Motor neuron (in vitro differentiated cells): ENCODE measurements around the gene BANF1. TPM values are rescaled to one million over a fixed set of nuclear protein-coding genes. Genes with fewer than 3 reads are reported as not detected.

ENCODE experiments used
- ATAC-seq, 8 experiments: fragments of 200-7000 bp; cut with Tn5 transposase; replicated peaks in 6 of 8; 2 replicates each; pipeline ENCODE4 v1.8.0; 2021; ENCODE audit warnings: mild to moderate bottlenecking in 8 of 8, moderate library complexity in 8 of 8
- H3K27ac ChIP-seq, 2 donors: fragments of 250-450 bp; sonication (Bioruptor Pico); 2 replicates each; pipeline ENCODE4 v1.9.0; 2021; ENCODE audit warnings: antibody characterized with exemption in 2 of 2, mild to moderate bottlenecking in 2 of 2, moderate library complexity in 1 of 2
- H3K4me1 ChIP-seq, 2 donors: fragments of 250-450 bp; sonication (Bioruptor Pico); replicated peaks in 1 of 2; 2 replicates each; pipeline ENCODE4 v1.6.1; 2021; ENCODE audit warnings: antibody characterized with exemption in 2 of 2, mild to moderate bottlenecking in 2 of 2, moderate library complexity in 1 of 2
- H3K4me3 ChIP-seq, 5 donors: fragments of 250-450 bp; sonication (Bioruptor Pico); 2 replicates each; pipeline ENCODE4 v1.9.0; 2021; ENCODE audit warnings: antibody characterized with exemption in 5 of 5, mild to moderate bottlenecking in 5 of 5, moderate library complexity in 4 of 5
- WGBS, 10 experiments: fragments of 450-650 bp; shearing (Covaris generic); methylation state at CpG; one replicate each; pipeline ENCODE4 v1.0.0; 2022; 5-methylcytosine and 5-hydroxymethylcytosine counted together
- in situ Hi-C, 9 experiments: fragments of 400-800 bp; cut with MboI; loops; one replicate each; pipeline ENCODE4 v1.15.0; 2021; ENCODE audit warnings: low sequenced_read_pairs in 9 of 9, low pct_unique_long_range_greater_than_20kb in 2 of 9; ENCODE audit not compliant: unreplicated experiment in 9 of 9
- total RNA-seq, 8 experiments: library from RNA; unstranded; fragments of 300-600 nt; gene quantifications; 2 replicates each; pipeline versions ENCODE4 v1.2.3 to v1.2.4, GENCODE V29; 2022

Gene BANF1
- total RNA-seq, 8 experiments from 2014 or later, result 47.3 to 130 (median 74.7) TPM

DNA sequence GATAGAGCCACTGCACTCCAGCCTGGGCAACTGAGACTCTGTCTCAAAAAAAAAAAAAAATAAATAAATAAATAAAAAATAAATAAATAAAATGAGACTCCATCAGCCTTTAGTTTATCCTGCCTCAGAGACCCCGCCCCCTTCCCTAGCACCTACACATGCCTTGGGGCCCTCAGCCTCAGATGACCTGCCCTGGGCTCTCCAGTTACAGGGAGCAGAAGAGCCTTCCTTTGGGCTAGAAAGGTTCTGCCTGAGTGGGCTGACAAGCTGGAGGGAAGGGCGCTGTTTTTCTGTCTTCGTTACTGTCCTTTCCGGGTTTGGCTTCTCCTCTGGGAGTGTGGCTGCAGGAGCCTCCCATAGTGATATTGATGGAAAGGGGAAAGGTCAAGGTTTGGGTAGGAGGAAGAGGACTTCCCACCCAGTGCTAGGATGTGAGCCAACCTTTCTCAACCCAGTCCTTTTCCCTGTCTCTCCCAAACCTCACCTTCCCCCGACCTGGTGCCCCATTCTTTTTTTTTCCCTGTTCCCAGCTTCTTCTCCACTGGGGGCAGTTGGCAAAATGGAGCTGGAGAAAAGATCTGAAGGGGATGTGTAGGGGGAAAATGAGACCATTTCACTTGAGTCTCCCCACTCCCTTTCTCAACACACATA is 48.4 kb downstream of the BANF1 start:
- no peak for ATAC-seq
- in situ Hi-C loops, result no loop called here
- peak overlapping the region in 2 of 5 donors; percentile 83 to 84 for H3K4me3 ChIP-seq
- H3K4me1 ChIP-seq, result peaks cover 26 to 32% of the 10 kb centered on the region in 2 donors
- WGBS, 10 experiments, result 38 to 100% (median 86%) methylated on average over 1 to 4 of the region's 5 CpGs; no CpG with 5 or more reads in 1 of the 10 experiments
- peak overlapping the region; percentile 90 to 95 for H3K27ac ChIP-seq

DNA sequence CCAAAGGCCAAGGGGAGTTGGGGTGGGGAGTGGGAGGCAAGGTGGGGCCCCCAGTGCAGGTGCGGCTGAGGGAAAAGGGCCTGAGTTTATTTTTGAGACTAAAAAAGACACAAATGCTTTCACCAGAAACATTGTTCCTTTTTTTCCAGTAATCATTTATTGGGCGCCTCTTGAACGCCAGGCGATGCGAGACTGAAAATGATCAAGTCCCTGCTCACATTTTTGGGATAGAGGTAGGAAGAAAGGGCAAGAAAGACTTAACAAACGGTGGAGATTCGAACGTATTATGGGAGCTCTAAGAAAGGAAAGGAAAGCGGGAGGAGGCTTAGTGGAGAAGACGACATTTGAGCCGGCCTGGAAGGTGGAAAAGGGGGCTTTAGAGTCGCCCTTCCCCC is 49.1 kb downstream of the BANF1 start:
- peak overlapping the region; percentile 90 to 95 for H3K27ac ChIP-seq
- peaks cover 26 to 32% of the 10 kb centered on the region in 2 donors for H3K4me1 ChIP-seq
- in situ Hi-C loops, result no loop called here
- peak overlapping the region; percentile 71 to 90 (median 83) for H3K4me3 ChIP-seq
- ATAC-seq, result no peak
- 0 to 60% (median 26%) methylated on average over 1 to 11 of the region's 12 CpGs; no CpG with 5 or more reads in 2 of the 10 experiments for WGBS, 10 experiments

DNA sequence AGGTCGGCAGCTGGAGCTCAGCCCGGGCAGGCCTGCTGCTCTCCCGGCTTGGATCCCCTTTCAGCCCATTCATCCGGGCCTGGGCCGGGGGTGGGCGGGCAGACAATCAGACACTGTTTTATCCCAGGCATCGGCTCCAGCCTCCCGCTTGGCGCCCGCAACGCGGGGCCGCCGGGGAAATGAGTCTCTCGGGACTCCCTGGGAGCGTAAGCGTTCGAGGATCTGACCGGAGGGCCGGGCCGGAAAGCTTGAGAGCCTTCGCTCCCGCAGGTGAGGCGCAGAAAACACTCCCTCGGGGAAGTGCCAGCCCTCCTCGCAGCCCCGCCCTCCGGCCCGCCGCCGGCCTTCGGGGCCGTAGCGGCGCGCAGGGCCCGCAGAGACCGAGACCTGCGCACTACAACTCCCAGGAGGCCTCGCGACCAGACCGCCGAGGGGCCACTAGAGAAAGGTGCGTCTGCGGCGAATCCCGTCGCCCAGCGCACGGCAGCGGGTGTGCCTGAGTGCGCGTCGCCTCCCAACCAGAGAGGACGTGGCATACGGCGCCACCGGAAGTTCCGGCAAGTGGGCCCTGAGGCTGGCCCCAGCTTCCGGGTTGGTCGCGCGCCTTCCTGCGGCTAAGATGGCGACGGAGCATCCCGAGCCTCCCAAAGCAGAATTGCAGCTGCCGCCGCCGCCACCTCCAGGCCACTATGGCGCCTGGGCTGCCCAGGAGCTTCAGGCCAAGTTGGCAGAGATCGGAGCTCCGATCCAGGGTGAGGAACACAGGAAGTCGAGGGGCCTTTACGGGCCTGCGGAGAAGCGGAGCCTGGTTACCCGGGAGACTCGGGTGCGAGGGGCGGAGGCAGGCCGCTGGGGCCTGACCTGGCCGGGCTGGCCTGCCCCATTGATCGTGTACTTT is 49.7 kb downstream of the BANF1 start, which contains the start of gene SF3B2:
TSS of gene SF3B2 (plus strand) at position 599 of the 898 bp plus-strand sequence. CDS start at position 620, 21 bp downstream.
- H3K4me3 ChIP-seq, result peak within 1 kb of the TSS; percentile 71 to 90 (median 83)
- peak; percentile 94 to 99 (median 95) for ATAC-seq
- H3K27ac ChIP-seq, result peak within 1 kb of the TSS; percentile 90 to 95
- WGBS, 10 experiments, result 0 to 6% (median 0%) methylated on average over 1 to 27 of the region's 84 CpGs; no CpG with 5 or more reads in 3 of the 10 experiments
- H3K4me1 ChIP-seq, result peaks cover 26 to 32% of the 10 kb centered on the region in 2 donors
- in situ Hi-C loops, result no loop called here

DNA sequence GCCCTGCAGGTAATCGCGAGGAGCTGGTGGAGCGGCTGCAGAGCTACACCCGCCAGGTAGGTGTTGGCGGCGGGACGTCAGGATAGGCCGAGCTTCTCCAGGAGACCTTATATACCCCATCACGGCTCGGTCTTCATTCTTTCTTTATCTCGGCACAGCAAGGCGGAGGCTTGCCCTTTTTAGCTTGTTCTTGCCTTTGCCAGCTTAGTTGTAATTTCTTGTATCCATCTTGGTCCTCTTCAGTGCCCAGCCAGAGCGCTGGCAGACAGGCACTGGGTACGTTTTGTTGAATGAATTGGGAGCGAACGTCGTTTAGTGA is 50.3 kb downstream of the BANF1 start:
- H3K4me3 ChIP-seq, result peak overlapping the region; percentile 71 to 90 (median 83)
- ATAC-seq, result no peak
- H3K27ac ChIP-seq, result peak overlapping the region; percentile 80 to 95
- H3K4me1 ChIP-seq, result peaks cover 26 to 32% of the 10 kb centered on the region in 2 donors
- 0% methylated on average over 4 to 9 of the region's 17 CpGs; no CpG with 5 or more reads in 6 of the 10 experiments for WGBS, 10 experiments
- in situ Hi-C loops, result no loop called here

Other genes with a start within 250 kb of the BANF1 start
- 10 to 100 TPM in 1 of 8 experiments, 1 to 10 TPM in 7; 2.7 to 12.9 (median 4.8) TPM for gene AP5B1, start 221.5 kb upstream of the BANF1 start, total RNA-seq
- gene OVOL1, start 215.4 kb upstream of the BANF1 start, total RNA-seq, result under 1 TPM in 5 of 8 experiments, not detected in 3; 0.05 to 0.85 (median 0.21) TPM
- gene SNX32, start 168.5 kb upstream of the BANF1 start, total RNA-seq, result 1 to 10 TPM; 1.5 to 6.7 (median 4.2) TPM
- gene CFL1, start 144.3 kb upstream of the BANF1 start, total RNA-seq, result 1,000 to 10,000 TPM in 1 of 8 experiments, 100 to 1,000 TPM in 7; 482 to 1,056 (median 733) TPM
- gene MUS81, start 142.1 kb upstream of the BANF1 start, total RNA-seq, result 10 to 100 TPM; 27.4 to 47.3 (median 42.1) TPM
- gene EFEMP2, start 129.7 kb upstream of the BANF1 start, total RNA-seq, result 100 to 1,000 TPM in 1 of 8 experiments, 10 to 100 TPM in 3, 1 to 10 TPM in 4; 6.9 to 100 (median 10.4) TPM
- gene CTSW, start 122.7 kb upstream of the BANF1 start, total RNA-seq, result 1 to 10 TPM in 1 of 8 experiments, under 1 TPM in 5, not detected in 2; 0.21 to 1.7 (median 0.56) TPM
- gene FIBP, start 114.0 kb upstream of the BANF1 start, total RNA-seq, result 10 to 100 TPM; 63.4 to 99.1 (median 84.6) TPM
- gene CCDC85B, start 111.8 kb upstream of the BANF1 start, total RNA-seq, result 10 to 100 TPM in 2 of 8 experiments, 1 to 10 TPM in 6; 3.0 to 16.0 (median 6.3) TPM
- 1 to 10 TPM in 4 of 8 experiments, under 1 TPM in 4; 0.33 to 8.8 (median 1.0) TPM for gene FOSL1, start 102.1 kb upstream of the BANF1 start, total RNA-seq
- 10 to 100 TPM; 10.5 to 24.5 (median 21.5) TPM for gene C11orf68, start 83.4 kb upstream of the BANF1 start, total RNA-seq
- 100 to 1,000 TPM in 6 of 8 experiments, 10 to 100 TPM in 2; 81.0 to 228 (median 135) TPM for gene DRAP1, start 83.1 kb upstream of the BANF1 start, total RNA-seq
- gene TSGA10IP, start 57.0 kb upstream of the BANF1 start, total RNA-seq, result 1 to 10 TPM in 1 of 8 experiments, under 1 TPM in 5, not detected in 2; 0.16 to 1.1 (median 0.57) TPM
- gene SART1, start 40.8 kb upstream of the BANF1 start, total RNA-seq, result 10 to 100 TPM; 26.6 to 65.4 (median 45.5) TPM
- gene EIF1AD, start 346 bp upstream of the BANF1 start, total RNA-seq, result 10 to 100 TPM; 28.6 to 36.9 (median 32.0) TPM
- gene CST6, start 9.5 kb downstream of the BANF1 start, total RNA-seq, result under 1 TPM in 2 of 8 experiments, not detected in 6; 0.46 to 0.81 TPM
- gene CATSPER1, start 24.0 kb downstream of the BANF1 start, total RNA-seq, result 1 to 10 TPM in 1 of 8 experiments, under 1 TPM in 4, not detected in 3; 0.21 to 3.1 (median 0.35) TPM
- gene GAL3ST3, start 46.7 kb downstream of the BANF1 start, total RNA-seq, result 1 to 10 TPM in 5 of 8 experiments, under 1 TPM in 2, not detected in 1; 0.15 to 8.4 (median 4.7) TPM
- gene SF3B2, start 49.9 kb downstream of the BANF1 start, total RNA-seq, result 100 to 1,000 TPM; 127 to 205 (median 176) TPM
- gene PACS1, start 67.8 kb downstream of the BANF1 start, total RNA-seq, result 10 to 100 TPM; 10.6 to 38.2 (median 21.7) TPM